Glutamatergic neuron (in vitro differentiated cells): ENCODE results near the gene GGA1. TPM values are rescaled to one million over a fixed set of nuclear protein-coding genes. Genes with fewer than 3 reads are reported as not detected.
"Not testable (repeated sequence)": the region's sequence is repeated elsewhere in the genome, so short reads cannot be mapped to it uniquely, and the experiment has no call there.

ENCODE experiments used
- DNase-seq: peaks from one replicate; pipeline ENCODE4 v3.0.0; 2022
- H3K27ac Mint-ChIP-seq: one replicate; pipeline ENCODE4 v1.8.0; 2020; ENCODE audit warnings: mild to moderate bottlenecking, mixed read lengths, inconsistent platforms; ENCODE audit not compliant: unreplicated experiment
- H3K27me3 Mint-ChIP-seq: one replicate; pipeline ENCODE4 v1.8.0; 2020; ENCODE audit warnings: mild to moderate bottlenecking, moderate library complexity, mixed read lengths, inconsistent platforms; ENCODE audit not compliant: unreplicated experiment
- H3K36me3 Mint-ChIP-seq: one replicate; pipeline ENCODE4 v1.8.0; 2020; ENCODE audit warnings: mild to moderate bottlenecking, mixed read lengths, inconsistent platforms; ENCODE audit not compliant: unreplicated experiment
- H3K4me1 Mint-ChIP-seq: one replicate; pipeline ENCODE4 v1.8.0; 2020; ENCODE audit warnings: mild to moderate bottlenecking, low read depth, mixed read lengths, inconsistent platforms; ENCODE audit not compliant: unreplicated experiment
- H3K4me3 Mint-ChIP-seq: one replicate; pipeline ENCODE4 v1.8.0; 2020; ENCODE audit warnings: mild to moderate bottlenecking, mixed read lengths, inconsistent platforms; ENCODE audit not compliant: unreplicated experiment
- H3K9me3 Mint-ChIP-seq: one replicate; pipeline ENCODE4 v1.8.0; 2020; ENCODE audit warnings: mild to moderate bottlenecking, moderate library complexity, mixed read lengths, inconsistent platforms; ENCODE audit not compliant: unreplicated experiment
- total RNA-seq: library from RNA; stranded (reverse); fragmentation: NEBNext Ultra II Directional; extraction: Animal tissue kit (Norgen Biotek cat#: 25700); gene quantifications from one replicate; pipeline ENCODE4 v1.2.1, GENCODE V29; 2021; ENCODE audit not compliant: unreplicated experiment
- TF ChIP-seq, protein P1 (sequence below): fragments of 200-600 bp; sonication (generic); IDR thresholded peaks from one replicate; pipeline ENCODE4 v1.5.0; 2021; ENCODE audit not compliant: partially characterized antibody, unreplicated experiment

Gene GGA1
- total RNA-seq, 1 donor from 2014 or later, result 104 TPM

GRCh38 chr22:37604875-37605274, 3.8 kb upstream of the GGA1 start:
- H3K4me3 Mint-ChIP-seq, result no peak overlapping the region
- H3K9me3 Mint-ChIP-seq, result peaks cover 10% of the 10 kb centered on the region
- H3K27me3 Mint-ChIP-seq, result peaks cover 10% of the 10 kb centered on the region
- H3K27ac Mint-ChIP-seq, result no peak overlapping the region
- DNase-seq, result no peak
- no peaks in the 10 kb centered on the region for H3K36me3 Mint-ChIP-seq
- TF ChIP-seq, protein P1, sequence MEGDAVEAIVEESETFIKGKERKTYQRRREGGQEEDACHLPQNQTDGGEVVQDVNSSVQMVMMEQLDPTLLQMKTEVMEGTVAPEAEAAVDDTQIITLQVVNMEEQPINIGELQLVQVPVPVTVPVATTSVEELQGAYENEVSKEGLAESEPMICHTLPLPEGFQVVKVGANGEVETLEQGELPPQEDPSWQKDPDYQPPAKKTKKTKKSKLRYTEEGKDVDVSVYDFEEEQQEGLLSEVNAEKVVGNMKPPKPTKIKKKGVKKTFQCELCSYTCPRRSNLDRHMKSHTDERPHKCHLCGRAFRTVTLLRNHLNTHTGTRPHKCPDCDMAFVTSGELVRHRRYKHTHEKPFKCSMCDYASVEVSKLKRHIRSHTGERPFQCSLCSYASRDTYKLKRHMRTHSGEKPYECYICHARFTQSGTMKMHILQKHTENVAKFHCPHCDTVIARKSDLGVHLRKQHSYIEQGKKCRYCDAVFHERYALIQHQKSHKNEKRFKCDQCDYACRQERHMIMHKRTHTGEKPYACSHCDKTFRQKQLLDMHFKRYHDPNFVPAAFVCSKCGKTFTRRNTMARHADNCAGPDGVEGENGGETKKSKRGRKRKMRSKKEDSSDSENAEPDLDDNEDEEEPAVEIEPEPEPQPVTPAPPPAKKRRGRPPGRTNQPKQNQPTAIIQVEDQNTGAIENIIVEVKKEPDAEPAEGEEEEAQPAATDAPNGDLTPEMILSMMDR, result no peak
- H3K4me1 Mint-ChIP-seq, result peaks cover 13% of the 10 kb centered on the region

DNA sequence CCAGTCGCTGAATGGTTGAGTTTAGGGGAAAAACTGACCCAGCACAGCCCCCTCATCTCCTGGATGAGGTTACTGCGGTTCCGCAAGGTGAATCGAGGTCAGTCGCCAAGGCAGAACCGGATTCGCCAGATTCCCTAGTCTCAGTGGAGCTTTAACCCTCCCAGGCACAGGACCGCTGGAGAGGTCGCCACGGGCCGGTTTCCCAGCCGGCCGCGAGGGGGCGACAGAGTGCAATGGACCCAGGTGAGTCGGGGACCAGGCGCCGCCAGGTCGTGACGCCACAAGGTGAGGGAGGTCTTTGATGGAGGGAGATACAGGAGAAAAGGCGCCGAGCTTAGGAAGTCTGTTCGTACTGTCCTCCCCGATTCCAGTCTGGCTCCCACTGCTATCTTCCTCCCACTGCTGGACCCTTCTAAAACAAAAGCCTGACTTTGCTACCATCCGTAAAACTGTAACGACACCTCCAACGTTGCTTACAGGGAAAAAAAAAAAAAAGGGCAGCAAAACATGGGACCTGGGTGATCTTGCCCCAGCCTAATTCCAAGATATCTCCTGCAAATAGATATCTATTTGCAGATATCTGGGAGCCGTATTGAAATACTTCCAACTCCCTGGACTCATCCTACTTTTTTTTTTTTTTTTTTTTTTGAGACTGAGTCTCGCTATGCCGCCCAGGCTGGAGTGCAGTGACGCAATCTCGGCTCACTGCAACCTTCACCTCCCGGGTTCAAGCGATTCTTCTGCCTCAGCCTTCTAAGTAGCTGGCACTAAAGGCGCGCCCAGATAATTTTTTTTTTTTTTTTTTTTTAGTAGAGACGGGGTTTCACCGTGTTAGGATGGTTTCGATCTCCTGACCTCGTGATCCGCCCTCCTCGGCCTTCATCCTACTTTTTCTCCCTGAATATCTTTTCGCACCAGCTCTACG, 1.4 kb upstream of the GGA1 start:
- peaks cover 10% of the 10 kb centered on the region for H3K9me3 Mint-ChIP-seq
- TF ChIP-seq, protein P1, result peak; percentile 97
- H3K27me3 Mint-ChIP-seq, result peaks cover 11% of the 10 kb centered on the region
- peak; percentile 87 for DNase-seq
- peak overlapping the region; percentile 95 for H3K4me3 Mint-ChIP-seq
- peak overlapping the region; percentile 99 for H3K27ac Mint-ChIP-seq
- H3K4me1 Mint-ChIP-seq, result peaks cover 7% of the 10 kb centered on the region
- H3K36me3 Mint-ChIP-seq, result no peaks in the 10 kb centered on the region

DNA sequence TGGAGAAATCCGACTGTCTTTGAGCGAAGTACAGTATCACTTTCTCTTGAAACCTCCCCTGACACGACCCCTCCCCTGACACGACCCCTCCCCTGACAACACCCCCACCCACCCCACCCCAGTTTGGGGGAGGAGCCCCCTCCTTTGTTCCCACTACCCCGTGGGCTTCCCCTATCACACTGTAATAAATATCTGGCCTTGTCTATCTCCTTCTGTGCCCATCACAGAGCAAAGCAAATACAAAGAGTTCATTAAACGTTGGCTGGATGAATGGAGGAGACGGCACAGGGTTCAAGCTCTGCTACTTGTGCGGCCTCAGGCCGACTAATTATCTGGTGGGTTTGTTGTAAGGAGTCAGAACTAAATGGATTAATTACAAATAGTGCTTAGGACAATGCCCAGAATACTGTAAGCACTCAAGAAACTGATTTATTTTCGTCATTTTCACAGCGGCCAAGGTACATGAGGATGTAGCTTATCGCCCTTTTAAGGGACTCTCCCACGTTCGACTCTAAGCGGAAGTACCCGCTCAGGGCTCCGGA, 628 bp upstream of the GGA1 start:
- no peak for DNase-seq
- TF ChIP-seq, protein P1, result no peak
- no peaks in the 10 kb centered on the region for H3K36me3 Mint-ChIP-seq
- H3K27ac Mint-ChIP-seq, result peak overlapping the region; percentile 99
- peaks cover 7% of the 10 kb centered on the region for H3K4me1 Mint-ChIP-seq
- peak overlapping the region; percentile 95 for H3K4me3 Mint-ChIP-seq
- peaks cover 10% of the 10 kb centered on the region for H3K9me3 Mint-ChIP-seq
- peaks cover 11% of the 10 kb centered on the region for H3K27me3 Mint-ChIP-seq

DNA sequence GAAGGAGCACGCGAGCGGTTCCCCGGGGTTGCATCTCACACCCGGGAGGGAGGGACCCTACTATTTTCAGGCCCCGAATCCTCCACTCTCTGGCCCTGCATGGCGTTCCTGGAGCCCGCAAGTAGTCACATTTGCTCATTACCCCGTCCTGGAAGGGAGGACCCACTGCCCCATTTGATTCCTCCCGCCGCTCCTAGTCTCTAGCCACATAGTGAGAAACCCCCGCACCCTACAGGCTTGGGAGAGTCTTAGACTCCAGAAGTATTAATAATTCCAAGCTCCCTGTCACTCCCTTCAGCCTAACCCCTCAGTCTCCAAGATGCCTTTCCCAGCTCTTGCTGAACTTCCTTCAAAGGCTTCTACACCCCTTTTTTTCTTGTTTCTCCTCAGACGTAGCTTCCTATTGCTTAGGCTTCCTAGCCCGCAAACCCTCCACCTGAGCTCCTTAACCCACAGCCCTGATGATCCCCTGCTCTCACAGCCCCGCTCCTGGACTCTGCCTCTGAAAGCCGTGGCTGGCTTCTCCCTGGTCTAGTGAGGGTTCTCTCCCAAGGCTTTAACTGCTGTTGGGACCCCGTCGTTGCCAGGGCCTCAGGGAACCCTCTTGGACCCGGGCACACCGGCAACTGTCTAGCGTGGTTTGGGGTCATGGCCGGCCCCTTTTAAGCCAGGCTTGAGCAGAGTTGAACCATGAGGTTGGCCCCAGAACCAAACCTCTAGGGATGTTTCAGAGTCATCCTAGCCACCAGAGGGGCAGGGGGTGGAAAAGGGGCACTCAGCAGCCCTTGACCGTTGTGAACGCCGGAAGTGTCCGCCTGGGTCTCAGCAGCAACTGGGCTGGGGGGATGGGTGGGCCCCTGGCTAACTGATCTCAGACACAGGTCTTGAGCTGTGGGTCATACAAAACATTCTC, 862 bp downstream of the GGA1 start:
- Mint-ChIP-seq H3K9me3 (peaks cover 10% of the 10 kb centered on the region), H3K36me3 (no peaks in the 10 kb centered on the region), H3K4me3 (peak overlapping the region; percentile 98), H3K4me1 (peaks cover 7% of the 10 kb centered on the region), H3K27ac (peak overlapping the region; percentile 93), H3K27me3 (peaks cover 11% of the 10 kb centered on the region)
- no peak for DNase-seq
- TF ChIP-seq, protein P1, result no peak

DNA sequence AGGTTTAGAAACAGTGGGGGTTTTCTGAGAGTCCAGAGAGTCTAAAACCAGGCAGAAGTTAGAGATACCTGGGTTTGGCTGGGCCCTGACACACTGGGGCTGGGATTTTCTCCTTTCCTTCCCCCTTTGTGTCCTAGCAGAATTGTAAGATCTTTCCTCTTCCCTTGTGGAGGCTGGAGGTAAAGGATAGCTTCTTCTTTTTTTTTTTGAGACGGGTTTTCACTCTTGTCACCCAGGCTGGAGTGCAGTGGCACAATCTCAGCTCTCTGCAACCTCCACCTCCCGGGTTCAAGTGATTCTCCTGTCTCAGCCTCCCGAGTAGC, 1.5 kb downstream of the GGA1 start:
- not testable (repeated sequence) for H3K36me3 Mint-ChIP-seq, H3K4me1 Mint-ChIP-seq, DNase-seq, H3K9me3 Mint-ChIP-seq
- peak overlapping the region; percentile 98 for H3K4me3 Mint-ChIP-seq
- peak overlapping the region; percentile 93 for H3K27ac Mint-ChIP-seq
- H3K27me3 Mint-ChIP-seq, result peaks cover 11% of the 10 kb centered on the region
